ENCODE results near the gene GPR68.

DNA sequence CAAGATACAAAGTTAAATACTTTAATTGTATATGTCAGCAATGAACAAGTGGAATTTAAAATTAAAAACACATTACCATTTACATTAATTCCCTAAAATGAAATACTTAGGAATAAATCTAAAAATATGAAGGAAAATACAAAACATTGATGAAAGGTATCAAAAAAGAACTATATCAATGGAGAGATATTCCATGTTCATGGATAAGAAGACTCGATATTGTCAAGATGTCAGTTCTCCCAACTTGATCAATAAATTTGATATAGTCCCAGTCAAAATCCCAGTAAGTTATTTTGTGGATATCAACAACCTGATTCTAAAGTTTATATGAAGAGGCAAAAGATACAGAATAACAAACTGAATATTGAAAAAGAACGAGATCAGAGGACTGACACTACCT is 33.5 kb downstream of the GPR68 start:
- no peak for TF ChIP-seq KLF10 (tag by site-specific recombination; IDR thresholded peaks at IDR 0.05)
- TF ChIP-seq REPIN1 (tag by site-specific recombination; IDR thresholded peaks at IDR 0.05; ENCODE audit: low read depth), result no peak
- TF ChIP-seq GLI4 (tag by site-specific recombination; IDR thresholded peaks at IDR 0.05), result no peak
- TF ChIP-seq, protein P1, sequence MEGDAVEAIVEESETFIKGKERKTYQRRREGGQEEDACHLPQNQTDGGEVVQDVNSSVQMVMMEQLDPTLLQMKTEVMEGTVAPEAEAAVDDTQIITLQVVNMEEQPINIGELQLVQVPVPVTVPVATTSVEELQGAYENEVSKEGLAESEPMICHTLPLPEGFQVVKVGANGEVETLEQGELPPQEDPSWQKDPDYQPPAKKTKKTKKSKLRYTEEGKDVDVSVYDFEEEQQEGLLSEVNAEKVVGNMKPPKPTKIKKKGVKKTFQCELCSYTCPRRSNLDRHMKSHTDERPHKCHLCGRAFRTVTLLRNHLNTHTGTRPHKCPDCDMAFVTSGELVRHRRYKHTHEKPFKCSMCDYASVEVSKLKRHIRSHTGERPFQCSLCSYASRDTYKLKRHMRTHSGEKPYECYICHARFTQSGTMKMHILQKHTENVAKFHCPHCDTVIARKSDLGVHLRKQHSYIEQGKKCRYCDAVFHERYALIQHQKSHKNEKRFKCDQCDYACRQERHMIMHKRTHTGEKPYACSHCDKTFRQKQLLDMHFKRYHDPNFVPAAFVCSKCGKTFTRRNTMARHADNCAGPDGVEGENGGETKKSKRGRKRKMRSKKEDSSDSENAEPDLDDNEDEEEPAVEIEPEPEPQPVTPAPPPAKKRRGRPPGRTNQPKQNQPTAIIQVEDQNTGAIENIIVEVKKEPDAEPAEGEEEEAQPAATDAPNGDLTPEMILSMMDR (tag by site-specific recombination; IDR thresholded peaks at IDR 0.05), result no peak
- TF ChIP-seq, protein P2, sequence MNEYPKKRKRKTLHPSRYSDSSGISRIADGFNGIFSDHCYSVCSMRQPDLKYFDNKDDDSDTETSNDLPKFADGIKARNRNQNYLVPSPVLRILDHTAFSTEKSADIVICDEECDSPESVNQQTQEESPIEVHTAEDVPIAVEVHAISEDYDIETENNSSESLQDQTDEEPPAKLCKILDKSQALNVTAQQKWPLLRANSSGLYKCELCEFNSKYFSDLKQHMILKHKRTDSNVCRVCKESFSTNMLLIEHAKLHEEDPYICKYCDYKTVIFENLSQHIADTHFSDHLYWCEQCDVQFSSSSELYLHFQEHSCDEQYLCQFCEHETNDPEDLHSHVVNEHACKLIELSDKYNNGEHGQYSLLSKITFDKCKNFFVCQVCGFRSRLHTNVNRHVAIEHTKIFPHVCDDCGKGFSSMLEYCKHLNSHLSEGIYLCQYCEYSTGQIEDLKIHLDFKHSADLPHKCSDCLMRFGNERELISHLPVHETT (tag by site-specific recombination; IDR thresholded peaks at IDR 0.05), result no peak
- no peak for TF ChIP-seq ZNF561 (tag by site-specific recombination; IDR thresholded peaks at IDR 0.05; ENCODE audit: borderline replicate concordance)
- no peak for TF ChIP-seq ZNF416 (tag by site-specific recombination; IDR thresholded peaks at IDR 0.05)
